ENCODE results near the gene CNNM3. TPM values are rescaled to one million over a fixed set of nuclear protein-coding genes. Genes with fewer than 3 reads are reported as not detected.
A peak's percentile ranks its signal among the peaks of the same experiment; 100 is the strongest.

Gene CNNM3
- total RNA-seq, 2 experiments from 2014 or later: 17.3 to 19.9 TPM

- Mint-ChIP-seq H3K4me3 (no peak overlapping the region), H3K27ac (no peak overlapping the region), H3K36me3 (ENCODE audit: low read depth) (peaks cover 1% of the 10 kb centered on the region), H3K9me3 (no peaks in the 10 kb centered on the region), H3K27me3 (ENCODE audit: low read depth) (no peaks in the 10 kb centered on the region), H3K4me1 (ENCODE audit: low read depth) (peaks cover 25% of the 10 kb centered on the region)
- intact Hi-C loops (cut with micrococcal nuclease): no loop called here
- no peak for DNase-seq
- CTCF ChIA-PET: interaction anchor here (0.7 to 1.4 kb wide), 2 partner anchors 47 kb away, joined by 3 read pairs; partner anchors contain the start of gene ANKRD39
Observed at GRCh38 chr2:96810783-96811192, 5.3 kb upstream of the CNNM3 start.

DNA sequence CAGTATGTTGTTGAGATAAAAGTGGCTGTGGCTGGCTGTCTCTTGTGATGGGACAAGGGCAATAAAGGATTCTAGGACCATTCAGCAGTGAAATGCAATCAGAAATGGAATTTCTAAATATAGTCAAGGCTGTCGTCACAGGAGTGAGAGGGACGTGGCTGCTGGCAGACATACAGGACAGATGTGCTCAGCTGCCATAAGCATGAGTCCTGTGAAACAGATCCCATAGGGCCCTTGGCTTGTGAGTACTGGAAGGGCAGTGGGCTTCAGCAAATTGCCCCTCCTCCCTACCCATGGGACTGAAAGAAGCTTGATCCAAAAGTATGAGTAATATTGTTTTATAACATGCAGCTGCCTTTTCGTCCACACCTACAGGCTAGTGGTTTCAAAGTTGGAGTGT is 4.2 kb upstream of the CNNM3 start:
- no peak overlapping the region for H3K27ac Mint-ChIP-seq
- intact Hi-C loops (cut with micrococcal nuclease): no loop called here
- H3K36me3 Mint-ChIP-seq (ENCODE audit: low read depth): peaks cover 1% of the 10 kb centered on the region
- CTCF ChIA-PET: interaction anchor here (1.3 kb wide), 1 partner anchor 10 kb away, joined by 4 read pairs; no protein-coding TSS in a partner anchor
- DNase-seq: no peak
- H3K4me1 Mint-ChIP-seq (ENCODE audit: low read depth): peaks cover 16% of the 10 kb centered on the region
- H3K9me3 Mint-ChIP-seq: no peaks in the 10 kb centered on the region
- H3K4me3 Mint-ChIP-seq: no peak overlapping the region
- no peaks in the 10 kb centered on the region for H3K27me3 Mint-ChIP-seq (ENCODE audit: low read depth)

GRCh38 chr2:96813656-96814055 is 2.4 kb upstream of the CNNM3 start:
- peaks cover 28% of the 10 kb centered on the region for H3K4me1 Mint-ChIP-seq (ENCODE audit: low read depth)
- intact Hi-C loops (cut with micrococcal nuclease): no loop called here
- H3K36me3 Mint-ChIP-seq (ENCODE audit: low read depth): peaks cover 3% of the 10 kb centered on the region
- CTCF ChIA-PET: interaction anchor here (0.8 to 1.0 kb wide), 2 partner anchors 12 to 79 kb away, joined by 3 to 4 read pairs; no protein-coding TSS in a partner anchor
- no peak overlapping the region for H3K4me3 Mint-ChIP-seq
- no peak for DNase-seq
- H3K27me3 Mint-ChIP-seq (ENCODE audit: low read depth): no peaks in the 10 kb centered on the region
- H3K9me3 Mint-ChIP-seq: no peaks in the 10 kb centered on the region
- H3K27ac Mint-ChIP-seq: no peak overlapping the region

DNA sequence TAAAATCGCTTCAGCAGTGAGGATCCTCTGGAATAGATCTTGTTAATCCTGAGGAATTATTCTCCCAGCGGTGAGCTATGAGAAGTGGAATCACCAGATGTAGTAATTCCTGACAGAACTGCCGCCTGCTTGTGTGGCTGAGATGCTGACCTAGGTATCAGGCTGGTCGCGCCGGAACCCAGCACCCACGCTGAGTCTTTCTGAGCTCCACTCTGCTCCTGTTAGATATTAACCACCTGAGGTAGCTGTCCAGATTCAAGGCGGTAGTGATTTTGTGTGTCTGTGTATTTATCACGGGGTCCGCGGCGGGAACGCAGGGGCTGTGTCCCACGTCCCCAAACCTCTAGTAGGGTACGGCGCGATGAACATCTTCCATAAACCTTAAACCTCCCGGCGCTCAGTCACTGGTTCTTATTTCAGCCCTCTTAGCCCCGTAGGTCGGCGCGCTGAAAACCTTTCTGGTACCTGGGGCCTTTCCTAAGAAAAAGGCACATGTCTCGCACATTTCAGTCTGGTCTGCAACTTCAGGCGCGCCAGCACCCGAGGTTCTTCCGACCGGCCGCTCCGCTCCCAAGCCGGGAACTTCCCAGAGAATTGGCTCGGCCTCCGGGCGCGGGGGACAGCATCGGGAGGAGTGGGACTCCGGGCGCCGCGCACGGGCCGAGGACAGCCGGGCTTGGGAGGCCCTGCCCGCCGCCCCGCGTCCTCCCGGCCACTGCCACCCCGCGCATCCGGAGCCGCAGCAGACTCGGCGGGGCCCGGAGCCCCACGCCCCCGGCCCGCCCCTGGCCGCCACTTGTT is 542 bp upstream of the CNNM3 start:
- H3K9me3 Mint-ChIP-seq: no peaks in the 10 kb centered on the region
- H3K4me1 Mint-ChIP-seq (ENCODE audit: low read depth): peaks cover 47% of the 10 kb centered on the region
- DNase-seq: peak; percentile 31
- H3K27me3 Mint-ChIP-seq (ENCODE audit: low read depth): no peaks in the 10 kb centered on the region
- H3K4me3 Mint-ChIP-seq: peak overlapping the region; percentile 76
- peak overlapping the region; percentile 40 for H3K27ac Mint-ChIP-seq
- CTCF ChIA-PET: interaction anchor here (1.1 to 2.2 kb wide), 2 partner anchors 13 to 135 kb away, joined by 3 to 6 read pairs; no protein-coding TSS in a partner anchor
- intact Hi-C loops (cut with micrococcal nuclease): loop anchor here (1.0 to 5.0 kb wide), 8 partner anchors 23 to 493 kb away; partner anchors contain the start of genes ANKRD36, ANKRD39, CNNM4 and KANSL3
- H3K36me3 Mint-ChIP-seq (ENCODE audit: low read depth): peaks cover 3% of the 10 kb centered on the region

DNA sequence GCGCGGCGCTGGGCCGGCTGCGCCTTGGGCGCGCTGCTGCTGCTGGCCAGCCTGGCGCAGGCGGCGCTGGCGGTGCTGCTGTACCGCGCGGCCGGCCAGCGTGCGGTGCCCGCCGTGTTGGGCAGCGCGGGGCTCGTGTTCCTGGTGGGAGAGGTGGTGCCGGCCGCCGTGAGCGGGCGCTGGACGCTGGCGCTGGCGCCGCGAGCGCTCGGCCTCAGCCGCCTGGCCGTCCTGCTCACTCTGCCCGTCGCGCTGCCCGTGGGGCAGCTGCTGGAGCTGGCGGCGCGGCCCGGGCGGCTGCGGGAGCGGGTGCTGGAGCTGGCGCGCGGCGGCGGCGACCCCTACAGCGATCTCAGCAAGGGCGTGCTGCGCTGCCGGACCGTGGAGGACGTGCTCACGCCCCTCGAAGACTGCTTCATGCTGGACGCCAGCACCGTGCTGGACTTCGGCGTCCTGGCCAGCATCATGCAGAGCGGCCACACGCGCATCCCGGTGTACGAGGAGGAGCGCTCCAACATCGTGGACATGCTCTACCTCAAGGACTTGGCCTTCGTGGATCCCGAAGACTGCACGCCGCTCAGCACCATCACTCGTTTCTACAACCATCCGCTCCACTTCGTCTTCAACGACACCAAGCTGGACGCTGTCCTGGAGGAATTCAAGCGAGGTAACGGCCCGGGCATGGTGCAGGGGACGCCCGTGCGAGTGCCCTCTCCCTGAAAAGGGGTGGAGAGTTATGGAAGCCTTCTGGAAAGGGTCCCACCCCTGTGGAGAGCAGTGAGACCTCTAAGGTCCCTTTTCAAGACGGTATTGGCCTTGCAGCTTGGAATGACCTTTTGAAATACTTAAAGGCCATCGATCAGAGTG is 1.0 kb downstream of the CNNM3 start:
- no peaks in the 10 kb centered on the region for H3K27me3 Mint-ChIP-seq (ENCODE audit: low read depth)
- peaks cover 59% of the 10 kb centered on the region for H3K4me1 Mint-ChIP-seq (ENCODE audit: low read depth)
- no peak overlapping the region for H3K27ac Mint-ChIP-seq

DNA sequence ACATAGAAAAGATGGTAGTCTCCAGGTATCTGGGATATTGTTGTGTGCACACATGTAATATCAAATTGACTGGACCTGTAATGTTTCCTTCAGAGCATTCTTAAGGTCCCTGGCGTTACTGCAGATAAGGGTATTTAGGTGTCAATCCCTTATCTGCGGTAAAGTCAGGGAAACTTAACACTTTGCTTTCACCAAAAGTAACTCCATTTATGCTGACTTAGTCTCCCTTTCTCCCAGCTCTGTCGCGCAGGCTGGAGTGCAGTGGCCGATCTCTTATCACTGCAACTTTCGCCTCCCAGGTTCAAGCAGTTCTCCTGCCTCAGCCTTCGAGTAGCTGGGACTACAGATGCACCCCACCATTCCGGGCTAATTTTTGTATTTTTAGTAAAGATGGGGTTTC is 1.8 kb downstream of the CNNM3 start:
- peak overlapping the region; percentile 77 for H3K4me3 Mint-ChIP-seq
- DNase-seq: no peak
- H3K27me3 Mint-ChIP-seq (ENCODE audit: low read depth): no peaks in the 10 kb centered on the region
- H3K27ac Mint-ChIP-seq: no peak overlapping the region
- peaks cover 59% of the 10 kb centered on the region for H3K4me1 Mint-ChIP-seq (ENCODE audit: low read depth)
- intact Hi-C loops (cut with micrococcal nuclease): loop anchor here (2.0 to 5.0 kb wide), 4 partner anchors 21 to 496 kb away; partner anchors contain the start of gene ANKRD36
- H3K36me3 Mint-ChIP-seq (ENCODE audit: low read depth): peaks cover 6% of the 10 kb centered on the region
- CTCF ChIA-PET: interaction anchor here (0.6 to 4.0 kb wide), 3 partner anchors 10 to 295 kb away, joined by 3 to 20 read pairs (median 3); partner anchors contain the start of gene ANKRD36
- H3K9me3 Mint-ChIP-seq: no peaks in the 10 kb centered on the region

More for the DNA sequence above, 1.0 kb downstream of the CNNM3 start:
- Mint-ChIP-seq H3K4me3 (peak overlapping the region; percentile 77), H3K36me3 (ENCODE audit: low read depth) (peaks cover 6% of the 10 kb centered on the region), H3K9me3 (no peaks in the 10 kb centered on the region)
- CTCF ChIA-PET: interaction anchor here (1.1 to 4.0 kb wide), 3 partner anchors 14 to 134 kb away, joined by 3 to 20 read pairs (median 6); no protein-coding TSS in a partner anchor
- no peak for DNase-seq
- intact Hi-C loops (cut with micrococcal nuclease): loop anchor here (1.0 to 5.0 kb wide), 8 partner anchors 22 to 495 kb away; partner anchors contain the start of genes ANKRD36, ANKRD39, CNNM4 and KANSL3

GRCh38 chr2:96819128-96819875 is 3.2 kb downstream of the CNNM3 start:
- H3K27ac Mint-ChIP-seq: no peak overlapping the region
- H3K4me3 Mint-ChIP-seq: peak overlapping the region; percentile 77
- intact Hi-C loops (cut with micrococcal nuclease): loop anchor here (5.0 kb wide), 2 partner anchors 143 to 497 kb away; no protein-coding TSS in a partner anchor
- H3K27me3 Mint-ChIP-seq (ENCODE audit: low read depth): no peaks in the 10 kb centered on the region
- CTCF ChIA-PET: interaction anchor here (0.7 to 4.0 kb wide), 8 partner anchors 16 to 142 kb away, joined by 3 to 20 read pairs (median 4); partner anchors contain the start of gene ANKRD39
- H3K9me3 Mint-ChIP-seq: no peaks in the 10 kb centered on the region
- DNase-seq: no peak
- peaks cover 59% of the 10 kb centered on the region for H3K4me1 Mint-ChIP-seq (ENCODE audit: low read depth)
- H3K36me3 Mint-ChIP-seq (ENCODE audit: low read depth): peaks cover 6% of the 10 kb centered on the region

GRCh38 chr2:96819876-96820511 is 3.9 kb downstream of the CNNM3 start:
- intact Hi-C loops (cut with micrococcal nuclease): loop anchor here (5.0 kb wide), 2 partner anchors 142 to 498 kb away; no protein-coding TSS in a partner anchor
- H3K4me3 Mint-ChIP-seq: no peak overlapping the region

GRCh38 chr2:96821113-96821675 is 5.1 kb downstream of the CNNM3 start:
- no peak overlapping the region for H3K27ac Mint-ChIP-seq
- H3K4me3 Mint-ChIP-seq: no peak overlapping the region
- no peaks in the 10 kb centered on the region for H3K27me3 Mint-ChIP-seq (ENCODE audit: low read depth)
- intact Hi-C loops (cut with micrococcal nuclease): no loop called here
- CTCF ChIA-PET: interaction anchor here (0.9 to 1.7 kb wide), 5 partner anchors 18 to 92 kb away, joined by 3 to 6 read pairs (median 3); partner anchors contain the start of gene ANKRD39
- no peaks in the 10 kb centered on the region for H3K9me3 Mint-ChIP-seq
- DNase-seq: no peak
- H3K4me1 Mint-ChIP-seq (ENCODE audit: low read depth): peaks cover 51% of the 10 kb centered on the region
- H3K36me3 Mint-ChIP-seq (ENCODE audit: low read depth): peaks cover 6% of the 10 kb centered on the region

More at GRCh38 chr2:96819876-96820511, 3.9 kb downstream of the CNNM3 start:
- Mint-ChIP-seq H3K27ac (no peak overlapping the region), H3K9me3 (no peaks in the 10 kb centered on the region), H3K36me3 (ENCODE audit: low read depth) (peaks cover 6% of the 10 kb centered on the region), H3K4me1 (ENCODE audit: low read depth) (peaks cover 57% of the 10 kb centered on the region), H3K27me3 (ENCODE audit: low read depth) (no peaks in the 10 kb centered on the region)
- DNase-seq: no peak
- CTCF ChIA-PET: interaction anchor here (0.7 to 4.0 kb wide), 9 partner anchors 15 to 142 kb away, joined by 3 to 20 read pairs (median 4); partner anchors contain the start of gene ANKRD39

DNA sequence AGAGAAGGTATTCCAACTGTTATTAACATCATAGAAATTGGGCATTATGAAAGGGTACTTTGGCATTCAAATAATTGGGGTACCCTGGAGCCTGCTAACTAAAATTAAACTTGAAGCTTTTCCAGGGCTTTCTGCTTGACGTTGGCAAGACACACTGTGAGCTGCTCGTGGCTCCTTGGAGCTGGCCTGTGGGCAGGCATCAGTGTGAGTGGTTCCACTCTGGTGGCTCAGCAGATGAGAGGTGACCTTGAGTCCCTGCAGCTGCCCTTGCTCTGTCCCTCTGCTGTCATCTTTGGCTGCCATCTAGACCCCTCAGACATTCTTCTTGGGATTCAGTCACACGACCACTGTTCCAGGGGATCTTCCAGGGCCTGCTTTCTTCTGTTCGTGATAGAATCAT is 6.7 kb downstream of the CNNM3 start:
- Mint-ChIP-seq H3K36me3 (ENCODE audit: low read depth) (peaks cover 5% of the 10 kb centered on the region), H3K27ac (no peak overlapping the region), H3K9me3 (no peaks in the 10 kb centered on the region), H3K27me3 (ENCODE audit: low read depth) (no peaks in the 10 kb centered on the region), H3K4me3 (no peak overlapping the region), H3K4me1 (ENCODE audit: low read depth) (peaks cover 46% of the 10 kb centered on the region)
- CTCF ChIA-PET: interaction anchor here (1.4 kb wide), 1 partner anchor 289 kb away, joined by 4 read pairs; no protein-coding TSS in a partner anchor
- intact Hi-C loops (cut with micrococcal nuclease): no loop called here
- no peak for DNase-seq

All from activated naive CD4-positive, alpha-beta T cell treated with anti-CD3 and anti-CD28 coated beads for 36 hours (primary cell).